H1 (cell line): Measurements from ENCODE around the gene PRR33. TPM values are rescaled to one million over a fixed set of nuclear protein-coding genes. Genes with fewer than 3 reads are reported as not detected.

Experiments used
- ATF2 ChIP-seq: IDR thresholded peaks from 2 replicates; pipeline ENCODE4 v1.6.1; 2012; ENCODE audit warnings: low read length, inconsistent platforms
- BACH1 ChIP-seq: IDR thresholded peaks from 2 replicates; pipeline ENCODE4 v1.6.1; 2012; ENCODE audit warnings: low read length, improper control_type of control experiment
- CREB1 ChIP-seq: IDR thresholded peaks from 2 replicates; pipeline ENCODE4 v1.6.1; 2012; ENCODE audit warnings: inconsistent platforms
- NANOG ChIP-seq: IDR thresholded peaks from 2 replicates; pipeline ENCODE4 v1.6.1; 2011; ENCODE audit warnings: low read length, low read depth, mild to moderate bottlenecking, inconsistent platforms; ENCODE audit not compliant: insufficient read depth, poor library complexity, severe bottlenecking
- polyA plus RNA-seq, 7 experiments: library from polyadenylated mRNA; depleted of rRNA in 3 of 7; stranded (reverse) in 5 of 7; unstranded in 2 of 7; fragments of >200 nt in 5 of 7; fragments of 200-250 nt in 2 of 7; gene quantifications; 1 replicate in 5 of 7; 2 replicates in 1 of 7; 4 replicates in 1 of 7; pipeline versions ENCODE4 v1.2.1 to v1.2.3, GENCODE V29; 2011 to 2013; ENCODE audit warnings: missing spikeins in 2 of 7, mixed read lengths in 2 of 7
- total RNA-seq: library from RNA; stranded (reverse); fragmentation: NEBNext Ultra II Directional; extraction: Animal tissue kit (Norgen Biotek cat#: 25700); gene quantifications from 2 replicates; pipeline ENCODE4 v1.2.1, GENCODE V29; 2021

PRR33 gene
- total and polyA plus RNA-seq, 2 of the 8 experiments (the other 6 are each of a cell fraction or from before 2014, with no cell fraction given) = 0.02 TPM; not detected in 1

GRCh38 chr11:1839924-1840779 is 51.5 kb downstream of the PRR33 start (continued):
- TF ChIP-seq ATF2 = no peak
- no peak for TF ChIP-seq CREB1
- TF ChIP-seq NANOG = no peak
- TF ChIP-seq BACH1 = no peak
- TF ChIP-seq, all 59 proteins: peak for 0
